DMS 273 (cell line): ENCODE data around the gene C7orf33.
"Not testable (repeated sequence)": the region's sequence is repeated elsewhere in the genome, so short reads cannot be mapped to it uniquely, and the experiment has no call there.

ENCODE experiments used
- DNase-seq: peaks from one replicate; lab custom pipeline; 2025; ENCODE audit not compliant: unreplicated experiment; lab: John Stamatoyannopoulos, UW

The C7orf33 gene

DNA sequence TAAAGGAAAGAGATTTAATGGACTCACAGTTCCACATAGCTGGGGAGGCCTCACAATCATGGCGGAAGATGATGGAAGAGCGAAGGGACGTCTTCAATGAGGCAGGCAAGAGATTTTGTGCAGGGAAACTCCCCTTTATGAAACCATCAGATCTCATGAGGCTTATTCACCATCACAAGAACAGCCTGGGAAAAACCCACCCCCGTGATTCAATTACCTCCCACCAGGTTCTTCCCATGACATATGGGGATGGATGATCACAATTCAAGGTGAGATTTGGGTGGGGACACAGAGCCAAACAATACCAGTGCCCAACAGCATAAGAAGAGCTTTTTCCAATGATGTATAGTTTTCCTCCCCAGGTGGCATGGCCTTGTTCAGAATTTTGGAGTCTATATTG is 11.2 kb upstream of the C7orf33 start:
- DNase-seq, result no peak

DNA sequence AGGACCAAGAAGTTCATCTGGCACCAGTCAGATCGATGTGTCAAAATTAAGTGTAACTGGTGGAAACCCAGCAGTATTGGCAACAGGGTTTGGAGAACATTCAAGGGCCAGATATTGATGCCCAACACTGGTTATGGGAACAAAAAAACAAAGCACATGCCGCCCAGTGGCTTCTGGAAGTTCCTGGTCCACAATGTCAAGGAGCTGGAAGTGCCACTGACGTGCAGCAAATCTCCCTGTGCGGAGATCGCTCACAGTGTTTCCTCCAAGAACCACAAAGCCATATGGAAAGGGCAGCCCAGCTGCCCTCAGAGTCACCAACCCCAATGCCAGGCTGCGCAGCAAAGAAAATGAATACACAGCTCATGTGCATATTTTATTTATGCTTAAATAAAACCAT is 10.1 kb upstream of the C7orf33 start:
- DNase-seq, result no peak

DNA sequence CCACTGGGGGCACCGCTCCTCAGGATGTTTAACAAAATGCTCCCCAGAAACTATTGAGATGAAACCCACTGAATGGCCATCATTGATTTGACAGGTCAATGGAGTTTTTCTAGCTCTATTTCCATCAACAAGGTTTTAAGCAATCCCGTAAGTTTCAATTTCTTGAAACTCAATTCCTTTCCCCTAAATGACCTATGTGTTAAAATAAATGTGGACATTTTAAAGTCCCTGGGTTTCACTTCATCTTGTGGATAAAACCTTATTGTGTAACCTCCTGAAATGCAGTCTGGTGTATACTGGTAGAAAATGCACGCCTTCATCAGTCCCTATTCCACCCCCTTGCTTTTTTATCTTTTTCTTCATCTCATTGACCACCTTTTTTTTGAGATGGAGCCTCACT is 8.9 kb upstream of the C7orf33 start:
- peak; percentile 27 for DNase-seq

DNA sequence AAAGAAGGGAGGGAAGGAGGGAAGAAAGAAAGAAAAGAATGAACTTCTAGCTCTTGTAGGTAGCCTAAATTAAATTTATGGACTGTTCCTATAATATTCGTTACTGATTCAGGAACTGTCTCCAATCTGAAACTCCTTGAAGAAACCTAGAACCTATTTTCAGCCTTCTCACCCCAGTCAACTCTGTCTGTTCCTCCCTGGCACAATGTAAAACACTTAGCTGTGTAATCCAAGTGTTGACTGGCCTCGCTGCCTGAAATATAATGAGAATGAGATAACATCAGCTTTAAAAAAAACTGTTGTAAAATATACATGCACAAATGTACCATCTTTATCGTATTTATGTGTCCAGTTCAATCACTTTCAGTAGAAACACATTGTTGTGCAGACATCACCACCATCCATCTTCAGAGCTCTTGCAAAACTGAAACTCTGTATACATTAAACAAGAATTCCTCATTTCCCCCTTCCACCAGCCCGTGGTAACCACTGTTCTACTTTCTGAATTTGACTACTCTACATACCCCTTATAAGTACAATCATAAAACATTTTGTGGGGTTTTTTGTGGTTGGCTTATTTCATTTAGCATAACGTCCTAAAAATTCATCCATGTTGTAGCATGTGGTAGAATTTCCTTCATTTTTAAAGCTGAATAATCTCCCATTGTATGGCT is 6.3 kb upstream of the C7orf33 start:
- no peak for DNase-seq

- DNase-seq, result no peak
Measured at GRCh38 chr7:148585399-148585798, 5.2 kb upstream of the C7orf33 start.

GRCh38 chr7:148587076-148587475 is 3.5 kb upstream of the C7orf33 start:
- no peak for DNase-seq

GRCh38 chr7:148588168-148588567 is 2.4 kb upstream of the C7orf33 start:
- DNase-seq, result no peak

GRCh38 chr7:148588670-148589131 is 1.9 kb upstream of the C7orf33 start:
- no peak for DNase-seq

DNA sequence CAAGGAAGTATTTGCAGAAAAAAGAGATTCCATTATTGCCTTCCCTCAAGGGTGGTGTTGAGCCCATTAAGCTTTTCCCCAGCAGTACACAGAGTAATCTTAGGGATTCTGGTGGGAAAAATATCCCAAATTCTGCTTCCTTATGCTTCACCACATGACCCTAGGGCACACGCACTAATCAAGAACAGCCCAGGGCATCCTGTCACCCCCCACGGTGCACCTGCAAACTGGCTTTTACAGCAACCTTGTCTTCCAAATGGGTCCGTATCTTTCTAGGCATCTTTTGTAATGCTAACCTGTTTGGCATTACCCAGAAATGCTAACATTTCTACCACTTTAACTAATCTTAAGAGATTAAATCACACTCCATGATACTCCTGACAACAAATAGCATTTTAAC is 926 bp upstream of the C7orf33 start:
- no peak for DNase-seq

GRCh38 chr7:148596354-148596753 is 5.8 kb downstream of the C7orf33 start:
- DNase-seq, result not testable (repeated sequence)

GRCh38 chr7:148598351-148598750 is 7.8 kb downstream of the C7orf33 start:
- no peak for DNase-seq

DNA sequence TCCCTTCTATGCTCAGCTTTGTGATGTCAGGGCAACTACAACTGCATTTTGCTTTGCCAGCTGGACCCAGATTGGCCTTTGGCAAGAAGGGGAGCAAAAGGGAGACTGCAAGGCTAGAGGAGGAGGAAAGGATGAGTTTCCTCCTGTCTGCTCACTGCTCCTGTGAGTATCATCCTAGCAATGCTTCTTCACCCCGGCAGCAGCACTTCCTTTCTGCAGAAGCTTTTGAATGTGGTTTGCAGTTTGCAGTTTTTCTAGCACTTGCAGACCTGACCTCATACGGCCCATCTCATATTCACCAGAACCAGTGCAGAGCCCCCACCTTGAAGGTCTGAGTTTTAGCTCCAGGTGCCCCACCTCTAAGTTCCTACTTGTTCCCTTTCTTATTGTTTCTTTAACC is 14.8 kb downstream of the C7orf33 start:
- no peak for DNase-seq

DNA sequence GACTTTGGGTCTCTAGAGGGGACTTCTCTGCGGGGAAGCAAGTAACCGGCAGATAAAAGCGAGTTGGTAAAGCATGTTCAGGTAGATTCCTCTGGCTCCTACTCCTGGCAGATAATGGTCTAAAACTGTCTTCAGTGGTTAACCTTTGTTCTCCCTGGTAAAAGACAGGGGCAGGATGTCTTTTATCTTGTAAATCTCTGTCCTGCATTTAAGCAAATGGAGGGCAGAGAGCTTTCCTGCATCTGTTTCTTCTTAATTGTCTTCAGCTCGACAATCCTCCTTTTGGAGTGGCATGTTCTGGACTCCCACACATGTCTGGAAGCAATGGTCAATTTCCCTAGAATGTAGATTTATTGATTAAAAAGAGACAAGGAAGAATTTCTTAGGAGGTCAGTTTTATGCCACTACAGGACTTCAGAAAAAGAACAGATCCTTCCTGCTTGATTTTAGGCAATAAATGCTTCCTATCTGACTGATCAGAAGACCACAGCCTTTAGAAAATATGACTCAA is 16.6 kb downstream of the C7orf33 start:
- no peak for DNase-seq

GRCh38 chr7:148609045-148609725 is 18.6 kb downstream of the C7orf33 start:
- DNase-seq, result no peak

DNA sequence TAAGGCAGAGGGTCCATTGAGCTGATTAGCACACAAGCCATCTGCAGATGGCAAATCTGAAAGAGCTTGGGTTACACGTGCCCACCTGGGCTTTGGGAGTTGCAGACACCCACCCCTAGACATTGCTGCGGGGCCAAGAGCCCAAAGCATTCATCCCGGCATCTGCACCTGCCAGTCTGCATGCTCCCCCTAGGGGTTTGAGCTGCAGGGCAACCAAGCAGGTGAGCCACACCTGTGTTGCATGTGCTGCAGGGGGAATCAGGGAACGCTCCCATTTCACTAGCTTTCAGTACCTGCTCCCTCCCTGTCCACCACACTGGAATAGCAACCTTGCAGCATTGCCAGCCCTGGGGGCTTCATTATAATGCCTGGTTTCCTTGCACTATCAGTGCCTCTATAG is 21.1 kb downstream of the C7orf33 start:
- no peak for DNase-seq

DNA sequence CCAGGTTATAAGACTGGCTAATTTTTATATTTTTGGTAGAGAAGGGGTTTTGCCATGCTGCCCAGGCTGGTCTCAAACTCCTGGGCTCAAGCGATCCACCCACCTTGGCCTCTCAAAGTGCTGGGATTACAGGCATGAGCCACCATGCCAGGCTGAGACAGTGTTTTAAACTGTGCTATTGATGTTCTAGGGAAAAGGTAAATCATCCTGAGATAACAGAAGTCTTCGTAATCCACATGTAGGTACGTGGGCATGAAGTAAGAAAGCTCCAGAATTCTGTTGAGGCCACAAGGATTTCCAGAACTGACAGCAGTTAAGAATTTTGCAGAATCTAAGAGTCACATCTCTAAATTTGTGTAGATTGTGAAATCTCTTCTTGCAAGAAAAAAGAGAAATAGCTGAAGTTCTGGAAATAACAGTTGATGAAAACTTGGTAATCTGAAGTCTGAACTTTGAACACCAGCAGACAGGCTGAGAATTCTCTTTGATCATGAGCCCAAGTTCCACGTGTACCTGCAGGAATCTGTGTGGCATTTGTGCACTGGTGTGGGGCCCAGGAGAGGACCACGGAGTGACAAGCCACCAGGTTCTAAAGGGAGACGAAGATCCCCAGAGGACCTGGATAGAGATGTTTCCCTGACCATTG is 24.6 kb downstream of the C7orf33 start:
- DNase-seq, result no peak

DNA sequence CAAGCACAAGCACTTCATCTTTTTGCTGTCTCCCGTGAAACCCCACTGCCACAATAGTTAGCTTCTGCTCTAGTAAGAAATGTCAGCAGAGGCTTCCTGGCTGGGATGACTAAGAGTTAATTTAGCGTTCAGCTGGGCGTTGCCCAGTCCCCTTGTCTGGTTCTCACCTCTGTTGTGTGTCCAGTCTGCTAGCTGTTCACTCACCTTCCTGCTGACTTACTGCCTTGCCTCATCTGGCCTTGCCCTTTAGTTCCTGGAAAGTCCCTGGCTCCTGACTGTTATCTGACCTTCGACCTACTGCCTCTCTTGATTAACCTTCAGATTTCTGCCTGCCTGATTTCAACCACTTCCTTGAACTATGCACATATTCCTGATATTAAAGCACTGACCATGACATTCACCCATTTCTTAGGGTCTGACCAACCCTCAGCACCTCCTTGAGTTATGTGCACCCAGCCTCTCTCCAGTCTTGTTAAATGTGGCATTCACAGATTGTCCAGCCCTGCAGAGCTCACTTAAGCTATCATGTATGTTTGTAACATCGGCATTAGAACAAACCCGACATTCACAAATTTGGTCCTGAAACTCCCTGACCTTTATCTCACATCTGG is 30.3 kb downstream of the C7orf33 start:
- DNase-seq, result peak; percentile 47

- DNase-seq, result peak; percentile 52
Measured at GRCh38 chr7:148621563-148621962, 31.0 kb downstream of the C7orf33 start.

GRCh38 chr7:148622887-148623585 is 32.5 kb downstream of the C7orf33 start:
- DNase-seq, result peak; percentile 95

- DNase-seq, result peak; percentile 72
Measured at GRCh38 chr7:148623586-148624282, 33.2 kb downstream of the C7orf33 start.
